AG09319 (cell line): ENCODE measurements around the gene REPS2.
A peak's percentile ranks its signal among the peaks of the same experiment; 100 is the strongest.

Experiments used
- DNase-seq: peaks from one replicate; pipeline ENCODE4 v3.0.0-alpha.2; 2010; ENCODE audit warnings: low read depth; ENCODE audit errors: extremely low read depth
- CTCF ChIP-seq: IDR thresholded peaks from 2 replicates; pipeline ENCODE4 v1.5.1; 2011; ENCODE audit warnings: low read depth, mild to moderate bottlenecking, inconsistent platforms, low read length, moderate library complexity

The REPS2 gene

GRCh38 chrX:17035111-17035510, 88.7 kb downstream of the REPS2 start:
- no peak for TF ChIP-seq CTCF
- no peak for DNase-seq

GRCh38 chrX:17036171-17036961, 89.9 kb downstream of the REPS2 start:
- DNase-seq: no peak
- TF ChIP-seq CTCF: no peak

GRCh38 chrX:17038277-17038676, 91.8 kb downstream of the REPS2 start:
- no peak for TF ChIP-seq CTCF
- DNase-seq: no peak

GRCh38 chrX:17038681-17039161, 92.3 kb downstream of the REPS2 start:
- DNase-seq: peak; percentile 8
- no peak for TF ChIP-seq CTCF

GRCh38 chrX:17039826-17040225, 93.4 kb downstream of the REPS2 start:
- no peak for TF ChIP-seq CTCF
- peak; percentile 16 for DNase-seq

- TF ChIP-seq CTCF: no peak
- DNase-seq: no peak
Measured at GRCh38 chrX:17040711-17041110, 94.3 kb downstream of the REPS2 start.

- no peak for DNase-seq
- TF ChIP-seq CTCF: no peak
Measured at GRCh38 chrX:17042037-17042436, 95.6 kb downstream of the REPS2 start.
